Left lung (tissue), 10 donors: Measurements from ENCODE around the gene DRAM1. TPM values are rescaled to one million over a fixed set of nuclear protein-coding genes. Genes with fewer than 3 reads are reported as not detected.

Experiments used
- ATAC-seq: fragments of 200-7000 bp; cut with Tn5 transposase; one replicate; pipeline ENCODE4 v1.9.1; 2020; ENCODE audit warnings: moderate library complexity
- DNase-seq, 4 donors: peaks; one replicate each; pipeline ENCODE4 v3.0.0-alpha.2; 2013 to 2020
- H3K27ac ChIP-seq, 2 donors: fragments of 200-600 bp; sonication (generic) in 1 of 2; one replicate each; pipeline versions ENCODE4 v1.5.0 to v1.8.0; 2020 to 2021
- H3K27me3 ChIP-seq, 2 donors: fragments of 200-600 bp; sonication (generic) in 1 of 2; one replicate each; pipeline versions ENCODE4 v1.5.0 to v1.8.0; 2020 to 2021
- H3K36me3 ChIP-seq, 2 donors: fragments of 200-600 bp; sonication (generic) in 1 of 2; one replicate each; pipeline versions ENCODE4 v1.5.0 to v1.8.0; 2020 to 2021
- H3K4me1 ChIP-seq, 2 donors: fragments of 200-600 bp; one replicate each; pipeline ENCODE4 v1.8.0; 2021
- H3K4me3 ChIP-seq, 2 donors: fragments of 200-600 bp; sonication (generic) in 1 of 2; one replicate each; pipeline versions ENCODE4 v1.5.0 to v1.8.0; 2020 to 2021; ENCODE audit warnings: mild to moderate bottlenecking in 1 of 2
- H3K9me3 ChIP-seq, 2 donors: fragments of 200-600 bp; sonication (generic) in 1 of 2; one replicate each; pipeline versions ENCODE4 v1.5.0 to v1.8.0; 2020 to 2021
- CTCF ChIP-seq, 2 donors: fragments of 200-600 bp; sonication (generic) in 1 of 2; IDR thresholded peaks; one replicate each; pipeline versions ENCODE4 v1.5.0 to v1.8.0; 2021; ENCODE audit warnings: antibody characterized with exemption in 2 of 2
- intact Hi-C, 2 donors: fragments of 100-400 bp; cut with DNase I; formaldehyde crosslinking; loops; one replicate each; pipeline versions ENCODE4 v1.11.2 to v1.14.2; 2022
- polyA plus RNA-seq, 6 donors: library from polyadenylated mRNA; unstranded; fragments of 120-200 nt; gene quantifications; one replicate each; pipeline ENCODE4 v1.2.1, GENCODE V29; 2013; ENCODE audit not compliant: insufficient read length in 6 of 6
- total RNA-seq, 2 donors: library from RNA; stranded (reverse); fragmentation: NEBNext Ultra II Directional; extraction: Animal tissue kit (Norgen Biotek cat#: 25700); gene quantifications; one replicate each; pipeline ENCODE4 v1.2.1, GENCODE V29; 2021
- donor health status: DM: no; HTN: yes; CAD: no.
- donor health status: DM: no; HTN: no; CAD: no.

The DRAM1 gene
- total and polyA plus RNA-seq, 8 donors, result 19.6 to 167 (median 26.4) TPM

DNA sequence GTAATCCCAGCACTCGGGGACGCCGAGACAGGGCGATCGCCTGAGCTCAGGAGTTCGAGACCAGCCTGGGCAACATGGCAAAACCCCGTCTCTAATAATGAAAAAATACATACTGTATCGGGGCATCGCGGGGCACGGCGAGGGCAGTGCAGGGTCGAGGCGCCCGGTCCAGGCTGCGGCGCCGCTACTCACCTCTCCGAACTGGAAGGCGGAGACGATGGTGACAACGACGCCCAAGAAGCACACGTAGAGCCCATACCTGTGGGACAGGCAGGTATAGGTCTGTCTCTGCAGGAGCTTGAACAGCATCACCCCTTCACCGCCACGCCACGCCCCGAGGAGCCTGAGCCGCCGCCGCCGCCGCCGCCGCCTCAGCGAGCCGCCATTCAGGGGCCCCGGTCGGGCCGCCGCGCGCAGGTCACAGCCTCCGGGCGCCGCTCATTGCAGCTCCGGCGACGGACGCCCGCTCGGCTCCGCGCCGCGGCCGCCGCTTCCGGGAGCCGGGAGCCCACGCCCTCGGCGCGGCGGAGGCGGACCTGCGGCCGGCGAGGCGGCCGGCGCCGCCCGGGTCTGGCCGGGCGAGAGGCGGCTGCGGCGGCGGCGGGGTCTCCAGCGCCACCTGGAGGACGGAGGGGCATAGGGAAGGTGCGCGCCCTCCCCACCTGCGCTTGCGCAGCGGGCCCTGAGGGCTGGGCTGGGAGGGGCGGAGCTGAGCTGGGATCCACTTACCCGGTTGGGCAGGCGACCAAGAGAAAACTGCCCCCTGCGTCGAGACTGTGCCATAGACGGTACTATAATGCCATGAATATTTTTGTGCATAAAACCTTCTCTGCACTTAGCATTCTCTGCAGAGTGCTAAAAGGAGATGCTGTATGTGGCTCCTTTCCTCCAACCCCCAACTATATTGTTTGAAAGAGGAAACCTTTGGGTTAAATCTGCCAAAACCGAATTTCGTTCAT is 46.7 kb upstream of the DRAM1 start, which contains the start of gene GNPTAB:
Gene GNPTAB (minus strand): TSS at position 593 of the 959 bp plus-strand sequence. CDS start 284 bp downstream, at position 309.
- H3K4me3 ChIP-seq, result peak within 1 kb of the TSS; percentile 81 to 82
- no peaks in the 10 kb centered on the region for H3K9me3 ChIP-seq
- H3K27me3 ChIP-seq, result no peaks in the 10 kb centered on the region
- ATAC-seq (peak; percentile 97), DNase-seq (peak; percentile 90 to 99 (median 96))
- intact Hi-C loops, result loop anchor here (2.0 to 10.0 kb wide), 3 partner anchors 56 to 416 kb away; no protein-coding TSS in a partner anchor
- H3K27ac ChIP-seq, result peak within 1 kb of the TSS; percentile 87 to 93
- peak; percentile 71 to 88 for TF ChIP-seq CTCF (IDR thresholded peaks at IDR 0.05)
- H3K36me3 ChIP-seq, result no peaks in the 10 kb centered on the region
- H3K4me1 ChIP-seq, result peaks cover 8 to 47% of the 10 kb centered on the region in 2 donors

- no peak for TF ChIP-seq CTCF (IDR thresholded peaks at IDR 0.05)
- Histone ChIP-seq H3K27me3 (no peaks in the 10 kb centered on the region), H3K36me3 (no peaks in the 10 kb centered on the region), H3K4me1 (peaks cover 8 to 36% of the 10 kb centered on the region in 2 donors), H3K9me3 (no peaks in the 10 kb centered on the region), H3K4me3 (no peak overlapping the region), H3K27ac (no peak overlapping the region)
- DNase-seq (no peak), ATAC-seq (no peak)
- intact Hi-C loops, result loop anchor here (10.0 kb wide), 2 partner anchors 57 to 417 kb away; no protein-coding TSS in a partner anchor
These were observed 45.4 kb upstream of the DRAM1 start for GRCh38 chr12:101832030-101832429.

- intact Hi-C loops, result loop anchor here (10.0 kb wide), 2 partner anchors 64 to 424 kb away; no protein-coding TSS in a partner anchor
These were observed 38.6 kb upstream of the DRAM1 start for GRCh38 chr12:101838628-101839323.

More at GRCh38 chr12:101838628-101839323, 38.6 kb upstream of the DRAM1 start:
- Histone ChIP-seq H3K4me3 (no peak overlapping the region), H3K27ac (no peak overlapping the region), H3K9me3 (no peaks in the 10 kb centered on the region), H3K4me1 (peaks cover 0 to 11% of the 10 kb centered on the region in 2 donors), H3K27me3 (no peaks in the 10 kb centered on the region), H3K36me3 (no peaks in the 10 kb centered on the region)
- peak; percentile 13 for ATAC-seq
- no peak for DNase-seq
- TF ChIP-seq CTCF (IDR thresholded peaks at IDR 0.05), result no peak
